Mesothelial cell of epicardium (in vitro differentiated cells): ENCODE results near the gene DFFA. TPM values are rescaled to one million over a fixed set of nuclear protein-coding genes. Genes with fewer than 3 reads are reported as not detected.
A peak's percentile ranks its signal among the peaks of the same experiment; 100 is the strongest.

Source experiments
- DNase-seq, 2 experiments: peaks; one replicate each; pipeline ENCODE4 v3.0.0; 2021; ENCODE audit warnings: low spot score in 2 of 2; ENCODE audit not compliant: unreplicated experiment in 2 of 2
- H3K27ac Mint-ChIP-seq: 2 replicates; pipeline ENCODE4 v1.8.0; 2021; ENCODE audit warnings: mixed read lengths
- H3K27me3 Mint-ChIP-seq: 2 replicates; pipeline ENCODE4 v1.8.0; 2021; ENCODE audit warnings: low read depth, mixed read lengths
- H3K36me3 Mint-ChIP-seq: 2 replicates; pipeline ENCODE4 v1.8.0; 2021; ENCODE audit warnings: mixed read lengths
- H3K4me1 Mint-ChIP-seq: 2 replicates; pipeline ENCODE4 v1.8.0; 2021; ENCODE audit warnings: mixed read lengths
- H3K4me3 Mint-ChIP-seq: 2 replicates; pipeline ENCODE4 v1.8.0; 2021; ENCODE audit warnings: mild to moderate bottlenecking, moderate library complexity, mixed read lengths
- H3K9me3 Mint-ChIP-seq: 2 replicates; pipeline ENCODE4 v1.8.0; 2021; ENCODE audit warnings: mixed read lengths
- total RNA-seq: library from RNA; stranded (reverse); gene quantifications from 3 replicates; pipeline ENCODE4 v1.2.1, GENCODE V29; 2021
- TF ChIP-seq, protein P1 (sequence below): fragments of 200-600 bp; sonication (generic); IDR thresholded peaks from one replicate; pipeline ENCODE4 v1.5.0; 2021; ENCODE audit warnings: antibody characterized with exemption; ENCODE audit not compliant: unreplicated experiment

The DFFA gene
- total RNA-seq, 1 donor from 2014 or later, result 51.4 TPM

DNA sequence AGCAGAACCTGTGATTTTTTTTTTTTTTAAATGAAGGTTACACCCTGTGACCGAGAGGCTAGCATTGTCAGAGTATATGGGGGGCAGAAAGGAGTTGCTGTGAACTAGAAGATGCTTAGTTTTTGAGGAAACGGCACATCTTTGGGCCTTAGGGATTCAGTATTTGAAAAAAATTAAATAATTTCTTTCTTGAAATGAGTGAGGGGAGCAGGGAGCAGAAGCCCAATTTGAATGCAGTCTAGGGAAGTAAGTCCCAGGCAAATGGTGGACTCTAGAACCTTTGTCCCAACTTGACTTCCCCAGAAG lies 45.3 kb upstream of the DFFA start:
- H3K9me3 Mint-ChIP-seq, result no peaks in the 10 kb centered on the region
- peaks cover 4% of the 10 kb centered on the region for H3K36me3 Mint-ChIP-seq
- H3K4me1 Mint-ChIP-seq, result peaks cover 47% of the 10 kb centered on the region
- DNase-seq, result no peak
- no peak overlapping the region for H3K4me3 Mint-ChIP-seq
- no peaks in the 10 kb centered on the region for H3K27me3 Mint-ChIP-seq
- TF ChIP-seq, protein P1, sequence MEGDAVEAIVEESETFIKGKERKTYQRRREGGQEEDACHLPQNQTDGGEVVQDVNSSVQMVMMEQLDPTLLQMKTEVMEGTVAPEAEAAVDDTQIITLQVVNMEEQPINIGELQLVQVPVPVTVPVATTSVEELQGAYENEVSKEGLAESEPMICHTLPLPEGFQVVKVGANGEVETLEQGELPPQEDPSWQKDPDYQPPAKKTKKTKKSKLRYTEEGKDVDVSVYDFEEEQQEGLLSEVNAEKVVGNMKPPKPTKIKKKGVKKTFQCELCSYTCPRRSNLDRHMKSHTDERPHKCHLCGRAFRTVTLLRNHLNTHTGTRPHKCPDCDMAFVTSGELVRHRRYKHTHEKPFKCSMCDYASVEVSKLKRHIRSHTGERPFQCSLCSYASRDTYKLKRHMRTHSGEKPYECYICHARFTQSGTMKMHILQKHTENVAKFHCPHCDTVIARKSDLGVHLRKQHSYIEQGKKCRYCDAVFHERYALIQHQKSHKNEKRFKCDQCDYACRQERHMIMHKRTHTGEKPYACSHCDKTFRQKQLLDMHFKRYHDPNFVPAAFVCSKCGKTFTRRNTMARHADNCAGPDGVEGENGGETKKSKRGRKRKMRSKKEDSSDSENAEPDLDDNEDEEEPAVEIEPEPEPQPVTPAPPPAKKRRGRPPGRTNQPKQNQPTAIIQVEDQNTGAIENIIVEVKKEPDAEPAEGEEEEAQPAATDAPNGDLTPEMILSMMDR, result no peak
- peak overlapping the region; percentile 54 for H3K27ac Mint-ChIP-seq

GRCh38 chr1:10516925-10517676 lies 44.8 kb upstream of the DFFA start:
- Mint-ChIP-seq H3K36me3 (peaks cover 4% of the 10 kb centered on the region), H3K27ac (peak overlapping the region; percentile 59), H3K4me3 (no peak overlapping the region), H3K9me3 (no peaks in the 10 kb centered on the region), H3K27me3 (no peaks in the 10 kb centered on the region), H3K4me1 (peaks cover 47% of the 10 kb centered on the region)
- TF ChIP-seq, protein P1, result no peak
- no peak for DNase-seq

DNA sequence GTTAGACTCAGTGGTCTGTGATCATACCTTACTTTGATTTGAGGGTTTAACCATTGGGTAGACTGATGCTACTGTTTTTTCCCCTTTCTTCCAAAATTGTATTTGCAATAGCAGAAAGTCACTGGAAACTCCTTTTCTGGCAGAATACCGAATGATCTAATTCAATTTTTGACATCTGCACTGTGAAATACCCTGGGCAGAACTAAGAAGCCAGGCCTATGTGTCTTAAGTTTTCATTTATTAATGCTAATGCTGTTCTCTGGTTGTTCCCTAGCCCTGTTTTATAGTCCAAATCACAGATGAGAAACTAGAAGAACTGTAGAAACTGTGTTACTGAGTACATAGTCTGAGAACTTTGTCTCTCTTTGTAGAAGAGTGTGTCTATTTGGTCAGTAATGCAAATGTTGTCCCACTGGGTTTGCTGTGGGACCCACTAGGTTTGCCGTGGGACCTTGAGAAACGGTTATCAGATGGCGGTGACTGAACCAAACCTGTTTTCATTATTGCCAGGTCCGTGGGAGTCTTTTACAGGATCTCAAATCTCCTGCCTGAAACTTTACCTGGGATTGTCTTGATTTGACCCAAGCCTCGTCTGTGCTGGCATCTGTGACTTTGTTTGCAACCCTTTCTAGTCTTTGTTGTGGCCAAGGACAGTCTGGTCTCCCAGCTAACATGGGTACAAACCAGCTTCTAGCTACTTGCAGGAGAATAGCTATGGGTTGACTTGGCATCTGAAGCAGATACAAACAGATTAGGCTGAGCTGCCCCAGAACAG lies 43.8 kb upstream of the DFFA start:
- no peak for DNase-seq
- Mint-ChIP-seq H3K27me3 (no peaks in the 10 kb centered on the region), H3K27ac (no peak overlapping the region), H3K9me3 (no peaks in the 10 kb centered on the region), H3K4me3 (no peak overlapping the region), H3K4me1 (peaks cover 50% of the 10 kb centered on the region), H3K36me3 (peaks cover 4% of the 10 kb centered on the region)
- TF ChIP-seq, protein P1, result no peak

DNA sequence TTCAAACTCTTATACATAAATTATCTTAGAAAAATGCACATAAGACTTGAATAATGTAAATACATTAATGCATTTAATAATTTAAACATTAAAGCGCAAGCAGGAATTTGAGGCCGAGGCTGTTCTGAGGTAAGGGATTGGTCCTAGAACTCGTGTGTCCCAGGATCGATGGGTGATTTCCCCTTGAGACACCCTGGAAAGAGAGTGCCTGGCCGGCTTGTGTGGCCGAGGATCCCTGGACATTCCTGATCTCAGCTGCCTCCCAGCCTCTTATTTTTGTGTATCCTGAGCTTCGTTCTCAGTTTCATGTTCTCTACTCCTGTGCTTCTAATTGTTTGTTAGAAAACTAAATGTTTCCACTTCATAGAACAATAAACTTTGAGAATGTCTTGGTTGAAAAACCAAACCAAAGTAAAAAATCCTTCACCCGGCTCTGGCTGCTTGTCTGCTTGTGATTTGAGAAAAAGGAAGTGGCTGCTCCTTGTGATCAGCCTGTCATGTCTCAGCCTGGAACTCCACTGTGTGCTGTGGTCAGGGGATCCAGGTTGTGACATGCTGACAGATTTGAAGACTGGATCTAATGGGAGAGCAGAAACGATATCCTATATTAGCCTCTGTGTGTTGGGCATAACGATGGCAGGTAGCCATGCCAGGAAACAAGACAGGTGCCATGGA lies 43.1 kb upstream of the DFFA start:
- peaks cover 54% of the 10 kb centered on the region for H3K4me1 Mint-ChIP-seq
- no peak for DNase-seq
- no peaks in the 10 kb centered on the region for H3K27me3 Mint-ChIP-seq
- peak overlapping the region; percentile 28 for H3K27ac Mint-ChIP-seq
- H3K4me3 Mint-ChIP-seq, result no peak overlapping the region
- TF ChIP-seq, protein P1, result no peak
- H3K36me3 Mint-ChIP-seq, result peaks cover 3% of the 10 kb centered on the region
- H3K9me3 Mint-ChIP-seq, result no peaks in the 10 kb centered on the region

DNA sequence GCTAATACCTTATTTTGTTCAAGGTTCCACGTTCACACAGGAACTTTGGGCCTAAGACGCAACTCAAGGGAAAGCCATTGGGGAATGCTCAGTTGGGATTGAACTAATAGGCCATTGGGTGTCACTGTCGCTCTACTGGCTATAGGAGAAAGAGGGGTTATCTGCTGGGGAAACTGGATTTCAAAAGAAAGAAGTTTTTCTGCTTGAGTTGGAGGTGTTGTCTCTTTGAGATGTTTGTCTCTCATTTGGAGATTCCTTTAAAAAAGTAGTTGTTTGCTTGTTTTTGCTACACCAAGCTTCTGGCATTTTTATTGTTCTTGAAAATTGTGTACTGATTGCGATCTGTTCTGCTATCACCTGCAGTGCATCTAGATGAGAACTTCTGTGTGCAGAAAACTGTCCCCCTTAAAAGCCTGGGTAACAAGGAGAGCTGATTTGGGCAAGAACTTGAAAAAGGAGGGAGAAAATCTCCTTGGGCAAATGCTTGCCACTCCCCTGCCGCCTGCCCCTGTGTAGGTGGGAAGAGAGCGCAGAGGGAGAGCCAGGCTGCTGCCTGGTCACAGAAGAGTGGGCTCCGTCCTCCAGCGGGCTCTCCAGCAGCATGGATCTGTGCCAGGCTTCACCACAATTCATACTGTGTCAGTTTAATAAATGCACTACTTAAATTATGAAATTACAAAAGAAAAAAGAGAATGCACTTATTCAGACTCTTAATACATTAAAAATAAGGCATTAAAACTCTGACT lies 42.3 kb upstream of the DFFA start:
- Mint-ChIP-seq H3K27ac (peak overlapping the region; percentile 3), H3K4me3 (no peak overlapping the region), H3K27me3 (no peaks in the 10 kb centered on the region), H3K4me1 (peaks cover 57% of the 10 kb centered on the region), H3K36me3 (peaks cover 1% of the 10 kb centered on the region), H3K9me3 (no peaks in the 10 kb centered on the region)
- no peak for DNase-seq
- TF ChIP-seq, protein P1, result no peak
